HTR-8/SVneo (cell line): ENCODE data around the gene TSR3.

Experiments used
- DNase-seq: peaks from one replicate; pipeline ENCODE4 v3.0.0; 2011; ENCODE audit warnings: low spot score, mixed read lengths; ENCODE audit not compliant: insufficient read length
- FAIRE-seq: peaks from 2 replicates; lab custom pipeline; 2011; peaks lifted over from hg19 to GRCh38; lab: Jason Lieb, UNC

Gene TSR3

DNA sequence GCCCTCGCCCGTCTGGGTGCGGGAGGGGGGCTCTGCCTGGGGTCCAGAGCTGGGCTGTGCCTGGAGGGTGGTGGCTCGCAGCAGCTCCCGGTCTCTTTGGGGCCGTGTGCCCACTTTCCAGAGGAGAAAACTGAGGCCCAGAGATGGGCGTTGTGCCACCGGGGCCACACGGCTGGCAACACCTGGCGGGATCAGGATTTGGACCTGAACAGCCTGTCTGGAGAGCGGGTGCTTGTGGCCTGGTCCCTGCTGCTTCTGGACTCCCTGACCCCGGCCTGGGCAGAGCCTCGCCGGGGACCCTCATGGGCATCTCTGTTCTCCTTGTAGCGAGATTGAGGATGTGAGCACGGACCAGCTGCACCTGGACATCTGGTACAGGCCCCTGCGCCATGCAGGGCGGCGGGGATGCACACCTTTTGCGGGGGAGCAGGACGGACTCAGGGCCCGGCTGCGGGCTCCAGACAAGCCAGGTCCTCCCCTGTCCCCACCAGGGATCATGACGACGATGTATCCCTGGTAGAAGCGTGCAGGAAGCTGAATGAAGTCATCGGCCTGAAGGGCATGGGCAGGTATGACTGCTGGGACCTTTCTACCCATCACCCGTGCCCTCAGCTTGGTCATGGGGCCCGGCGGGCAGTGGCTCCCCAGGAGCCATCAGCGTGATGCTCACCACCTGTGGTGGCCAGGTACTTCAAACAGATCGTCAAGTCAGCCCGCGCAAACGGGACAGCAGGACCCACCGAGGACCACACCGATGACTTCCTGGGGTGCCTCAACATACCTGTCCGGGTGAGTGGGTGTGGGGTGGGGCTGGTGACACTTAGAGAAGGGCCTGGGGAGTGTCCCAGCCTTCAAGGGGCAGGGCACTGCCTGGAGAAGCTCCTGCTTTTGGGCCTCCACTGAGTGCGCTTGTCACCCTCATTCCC, 9.9 kb downstream of the TSR3 start:
- FAIRE-seq (no peak), DNase-seq (no peak)

DNA sequence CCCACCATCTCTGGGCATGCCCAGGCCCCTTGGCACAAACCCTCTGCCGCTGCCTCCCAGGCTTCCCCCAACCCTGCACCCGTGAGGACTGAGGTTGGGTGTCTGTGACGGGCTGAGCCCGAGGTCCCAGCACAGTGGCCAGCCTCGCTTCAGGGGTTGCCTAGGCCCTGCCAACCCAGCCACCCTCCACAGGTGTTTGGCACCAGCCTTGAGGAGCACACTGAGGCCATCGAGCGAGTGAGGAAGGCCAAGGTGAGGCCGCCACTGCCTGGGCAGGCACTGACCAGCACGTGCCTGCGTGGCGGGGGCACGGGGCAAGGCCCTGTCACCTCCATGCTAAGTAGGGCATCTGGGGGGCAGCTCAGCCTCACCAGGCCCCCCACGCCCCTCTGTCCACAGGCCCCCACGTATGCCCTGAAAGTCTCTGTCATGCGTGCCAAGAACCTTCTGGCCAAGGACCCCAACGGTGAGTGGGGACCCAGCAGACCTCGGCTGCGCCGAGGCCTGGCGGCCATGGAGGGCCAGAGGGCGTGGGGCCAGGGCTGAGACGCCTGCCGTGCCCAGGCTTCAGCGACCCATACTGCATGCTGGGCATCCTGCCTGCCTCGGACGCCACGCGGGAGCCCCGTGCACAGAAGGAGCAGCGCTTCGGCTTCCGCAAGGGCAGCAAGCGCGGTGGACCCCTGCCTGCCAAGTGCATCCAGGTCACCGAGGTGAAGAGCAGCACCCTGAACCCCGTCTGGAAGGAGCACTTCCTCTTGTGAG, 10.8 kb downstream of the TSR3 start:
- no peak for FAIRE-seq
- no peak for DNase-seq

DNA sequence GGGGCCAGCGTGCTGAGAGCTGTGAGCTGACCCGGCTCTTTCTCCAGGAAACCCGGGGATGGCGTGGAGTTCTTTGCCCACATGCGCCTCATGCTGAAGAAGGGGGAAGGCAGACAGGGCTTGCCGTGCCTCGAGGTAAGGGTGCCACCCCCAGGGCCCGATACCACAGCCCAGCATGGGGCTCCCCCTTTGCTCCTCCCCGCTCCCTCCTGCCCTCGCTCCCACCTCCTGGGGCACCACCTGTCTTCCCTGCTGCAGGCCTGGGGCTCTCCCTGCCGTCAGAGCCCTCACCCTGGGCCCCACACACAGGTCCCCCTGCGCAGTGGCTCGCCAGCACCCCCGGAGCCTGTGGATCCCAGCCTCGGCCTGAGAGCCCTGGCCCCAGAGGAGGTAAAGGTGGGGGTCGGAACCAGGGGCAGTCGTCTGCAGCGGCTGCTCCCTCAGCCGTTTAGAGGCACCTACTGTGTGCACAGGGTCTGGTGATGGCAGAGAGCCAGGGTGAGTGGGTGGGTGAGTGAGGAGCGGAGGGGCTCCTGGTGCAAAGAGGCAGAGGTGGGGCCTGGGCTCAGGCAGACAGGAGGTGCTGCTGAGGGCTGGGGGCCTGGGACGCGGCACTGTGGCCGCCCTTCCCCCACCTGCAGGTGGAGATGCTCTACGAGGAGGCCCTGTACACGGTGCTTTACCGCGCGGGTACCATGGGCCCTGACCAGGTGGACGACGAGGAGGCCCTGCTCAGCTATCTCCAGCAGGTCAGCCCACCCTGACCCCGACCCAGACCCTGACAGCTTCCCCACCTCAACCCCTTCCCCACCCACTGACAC, 12.6 kb downstream of the TSR3 start:
- no peak for FAIRE-seq
- no peak for DNase-seq

DNA sequence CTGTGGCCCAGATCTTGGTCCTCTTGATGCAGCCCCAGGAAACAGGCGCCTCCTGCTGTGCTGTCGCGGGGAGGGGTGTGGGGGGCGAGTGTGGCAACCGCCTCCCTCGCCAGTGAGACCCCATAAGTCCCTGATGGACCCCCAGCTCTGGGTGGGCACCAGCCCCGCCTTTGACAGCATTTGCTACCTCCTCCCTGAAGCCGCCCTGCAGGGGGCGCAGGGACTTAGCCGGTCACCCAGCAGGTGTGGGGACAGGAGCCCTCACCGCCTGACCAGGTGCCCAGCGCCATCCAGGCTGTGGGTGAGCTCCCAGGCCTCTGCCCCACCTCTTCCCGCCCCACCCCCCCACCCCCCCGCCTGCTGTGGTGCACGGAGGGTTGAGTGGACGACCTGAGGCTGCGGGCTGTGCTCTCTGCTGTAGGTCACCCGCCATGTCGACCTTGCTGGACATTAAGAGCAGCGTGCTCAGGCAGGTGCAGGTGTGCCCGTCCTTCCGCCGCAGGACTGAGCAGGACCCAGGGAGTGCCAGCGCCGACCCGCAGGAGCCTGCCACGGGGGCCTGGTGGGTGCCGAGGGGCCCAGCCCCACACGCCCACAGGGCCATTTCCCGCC, 13.5 kb downstream of the TSR3 start:
- FAIRE-seq (no peak), DNase-seq (no peak)

DNA sequence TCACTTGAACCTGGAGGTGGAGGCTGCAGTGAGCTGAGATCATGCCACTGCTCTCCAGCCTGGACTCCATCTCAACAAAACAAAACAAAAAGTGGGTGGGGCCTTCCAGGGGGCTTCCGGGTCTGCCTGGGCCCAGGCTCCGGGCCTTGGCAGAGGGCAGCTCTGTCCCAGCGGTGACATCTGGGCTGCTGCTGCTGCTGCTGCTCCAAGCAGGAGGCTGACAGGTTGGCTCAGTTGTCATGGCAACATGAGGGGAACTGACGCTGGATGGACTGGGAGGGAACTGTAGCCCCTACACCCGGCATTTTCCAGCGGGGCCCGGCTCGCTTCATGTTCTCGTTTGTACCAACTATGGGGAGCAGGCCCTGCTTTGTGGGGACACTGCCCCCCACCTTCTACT, 14.2 kb downstream of the TSR3 start:
- DNase-seq (no peak), FAIRE-seq (no peak)

DNA sequence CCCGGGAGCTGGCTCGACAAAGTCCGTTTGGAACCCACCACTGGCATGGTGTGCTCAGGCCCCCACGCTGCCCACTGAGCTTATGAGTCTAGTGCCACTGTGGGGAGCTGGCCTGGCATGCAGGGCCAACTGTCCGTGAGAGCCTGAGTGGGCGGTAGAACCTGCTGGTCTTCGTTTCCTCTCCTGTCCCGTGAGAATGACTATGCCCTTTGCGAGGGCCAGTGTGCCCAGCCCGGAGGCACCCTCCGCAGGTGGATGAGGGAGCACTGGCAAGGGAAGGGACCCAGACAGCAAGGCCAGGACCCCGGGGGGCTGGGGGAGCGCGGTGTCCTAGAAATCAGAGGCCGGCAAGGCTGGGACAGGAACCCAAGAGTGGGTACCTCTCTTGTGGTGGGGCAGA, 15.1 kb downstream of the TSR3 start:
- FAIRE-seq (no peak), DNase-seq (no peak)

DNA sequence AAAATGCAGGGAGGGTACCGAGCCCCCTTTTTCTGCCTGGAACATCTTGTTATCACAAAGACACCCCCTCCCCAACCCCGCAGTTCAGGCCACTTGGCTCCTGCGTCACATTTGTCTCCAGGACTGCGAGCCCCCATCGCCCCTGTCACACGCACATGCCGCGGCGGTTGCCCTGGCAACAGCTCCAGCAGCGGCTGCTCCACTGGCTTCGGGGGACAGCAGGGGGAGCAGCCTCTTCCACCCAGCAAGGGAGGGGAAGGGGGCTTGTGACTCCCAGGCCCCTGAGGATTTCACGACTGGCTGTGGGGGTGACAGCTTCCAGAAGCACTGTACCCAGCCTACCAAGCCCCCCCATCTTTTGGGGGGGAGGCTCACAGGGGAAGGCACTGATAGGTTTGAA, 15.7 kb downstream of the TSR3 start:
- DNase-seq (no peak), FAIRE-seq (no peak)

DNA sequence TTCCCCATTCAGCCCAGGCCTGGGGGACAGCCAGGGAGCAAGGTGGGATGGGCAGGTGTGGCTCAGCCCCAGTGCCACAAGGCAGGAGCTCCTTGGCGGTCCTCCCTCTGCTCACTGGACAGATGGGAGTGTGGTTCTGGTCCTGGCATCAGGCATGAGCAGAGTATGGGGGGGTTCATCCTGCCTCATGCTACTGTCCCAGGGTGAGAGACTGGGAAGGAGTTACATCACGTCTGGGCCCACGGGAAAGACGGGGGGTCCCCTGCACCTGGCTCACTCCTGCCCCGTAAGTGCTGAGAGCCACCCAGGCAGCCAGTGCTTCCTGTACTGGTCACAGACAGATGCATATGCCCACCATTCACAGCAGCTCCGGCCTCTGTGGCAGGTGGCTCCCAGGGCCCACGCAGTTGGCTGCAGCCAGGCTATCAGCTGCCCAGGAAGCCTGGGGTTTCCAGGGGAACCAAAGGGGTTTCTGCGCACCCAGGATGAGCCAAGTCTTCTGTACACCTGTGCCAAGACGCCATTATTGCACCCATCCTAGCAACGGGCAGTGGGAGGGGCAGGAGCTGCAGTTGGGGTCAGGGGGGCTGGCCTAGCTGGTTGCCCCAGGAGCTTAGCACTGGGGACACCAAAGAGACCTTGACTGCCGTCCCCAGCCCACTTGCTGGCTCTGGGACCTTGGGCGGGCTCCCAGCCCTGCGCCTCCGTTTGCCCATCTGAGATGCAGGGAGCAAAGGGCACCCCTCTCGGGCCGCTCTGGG, 16.3 kb downstream of the TSR3 start:
- DNase-seq (no peak), FAIRE-seq (no peak)

DNA sequence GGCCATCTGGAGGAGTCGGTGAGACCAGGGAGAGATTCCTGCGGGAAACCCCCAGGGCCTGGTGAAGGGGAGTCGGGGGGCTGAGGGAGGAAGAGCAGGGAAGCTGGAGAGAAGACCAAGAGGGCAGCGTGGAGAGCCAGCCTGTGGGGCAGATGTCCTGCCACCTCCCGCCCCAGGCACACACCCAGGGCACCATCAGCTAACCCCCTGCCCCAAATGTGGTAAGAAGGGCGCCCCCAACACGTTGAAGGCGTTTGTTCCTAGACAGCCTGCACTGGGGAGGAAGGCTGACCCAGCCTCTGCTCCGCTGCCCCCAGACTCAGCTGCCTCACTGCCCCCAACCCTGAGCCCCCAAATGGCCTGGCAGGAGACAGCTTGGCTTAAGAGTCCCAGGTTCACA, 16.9 kb downstream of the TSR3 start:
- FAIRE-seq: no peak
- no peak for DNase-seq

DNA sequence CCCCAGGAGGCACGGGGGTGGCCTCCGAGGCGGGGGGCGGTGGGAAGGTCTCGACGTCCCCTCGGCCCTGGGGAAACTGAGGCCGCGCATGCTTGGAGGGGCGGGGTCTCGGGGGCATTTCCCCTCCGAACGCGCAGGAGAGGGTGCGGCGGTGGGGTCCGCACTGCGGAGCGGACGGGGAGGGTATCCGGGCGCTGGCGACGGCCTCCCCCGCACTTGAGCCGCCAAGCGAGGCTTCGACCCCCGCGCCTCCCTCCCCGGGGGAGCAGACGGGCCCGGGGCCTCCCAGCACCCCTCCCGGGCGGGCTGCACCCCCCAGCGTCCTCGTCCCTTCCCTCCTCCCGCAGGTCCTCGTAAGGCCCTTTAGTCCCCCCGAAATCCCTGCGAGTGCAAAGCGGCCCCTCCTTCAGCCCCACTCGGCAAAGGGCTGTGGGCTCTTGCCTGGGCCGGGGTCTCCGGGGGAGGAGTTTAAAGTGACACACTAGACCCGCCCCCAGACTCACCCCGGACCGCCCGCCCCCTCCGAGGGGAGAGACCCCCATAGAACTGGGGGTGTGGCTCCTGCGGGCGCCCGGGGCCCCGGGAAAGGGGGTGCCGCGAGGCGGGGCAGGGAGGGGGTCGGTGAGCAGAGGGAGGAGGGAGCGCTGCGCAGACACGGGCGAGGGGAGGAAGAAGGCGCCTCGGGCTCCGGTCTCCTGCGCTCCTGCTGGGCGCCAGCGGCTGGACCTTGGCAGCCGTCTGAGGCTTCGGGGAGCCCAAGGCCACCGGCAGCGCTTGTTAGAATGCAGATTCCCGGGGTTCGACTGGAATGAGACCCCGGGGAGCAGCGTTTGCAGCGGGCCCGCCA, 17.6 kb downstream of the TSR3 start:
- no peak for FAIRE-seq
- DNase-seq: no peak

DNA sequence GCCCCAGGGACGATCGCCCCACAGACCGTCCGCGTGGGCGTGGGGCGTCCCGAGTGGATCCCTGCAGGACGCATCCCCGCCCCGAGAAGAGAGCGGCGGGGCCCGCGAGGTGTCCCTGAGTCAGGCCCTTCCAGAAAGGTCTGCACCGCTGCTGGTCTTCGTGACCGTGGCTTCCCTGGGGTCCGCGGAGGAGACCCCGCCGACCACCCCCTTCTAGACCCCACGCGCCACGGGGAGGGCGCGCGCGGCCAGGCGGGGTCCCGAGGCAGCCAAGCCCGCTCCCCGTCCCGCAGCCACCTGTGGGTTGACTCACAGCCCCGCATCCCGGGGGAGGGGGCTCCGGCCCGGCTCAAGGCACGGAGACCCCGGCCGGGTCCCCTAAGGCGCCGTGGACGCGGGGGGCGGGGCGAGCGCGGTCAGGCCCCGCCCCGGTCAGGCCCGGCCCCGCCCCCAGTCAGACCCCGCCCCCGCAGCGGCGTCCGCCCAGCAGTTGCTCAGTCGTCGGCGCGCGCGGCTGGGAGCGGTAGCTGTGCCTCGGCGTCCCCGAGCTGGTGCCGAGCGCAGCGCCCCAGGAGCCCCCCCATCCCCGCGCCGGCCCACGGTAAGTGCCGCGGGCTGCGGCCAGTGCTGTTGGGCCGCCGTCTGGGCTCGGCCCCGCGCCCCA, 18.4 kb downstream of the TSR3 start, which contains the start of gene BAIAP3:
Gene BAIAP3, plus strand, starts transcription at position 497 of the 664 bp plus-strand sequence. CDS start 4,905 bp downstream, outside the sequence.
- peak; percentile 37 for DNase-seq
- no peak for FAIRE-seq

DNA sequence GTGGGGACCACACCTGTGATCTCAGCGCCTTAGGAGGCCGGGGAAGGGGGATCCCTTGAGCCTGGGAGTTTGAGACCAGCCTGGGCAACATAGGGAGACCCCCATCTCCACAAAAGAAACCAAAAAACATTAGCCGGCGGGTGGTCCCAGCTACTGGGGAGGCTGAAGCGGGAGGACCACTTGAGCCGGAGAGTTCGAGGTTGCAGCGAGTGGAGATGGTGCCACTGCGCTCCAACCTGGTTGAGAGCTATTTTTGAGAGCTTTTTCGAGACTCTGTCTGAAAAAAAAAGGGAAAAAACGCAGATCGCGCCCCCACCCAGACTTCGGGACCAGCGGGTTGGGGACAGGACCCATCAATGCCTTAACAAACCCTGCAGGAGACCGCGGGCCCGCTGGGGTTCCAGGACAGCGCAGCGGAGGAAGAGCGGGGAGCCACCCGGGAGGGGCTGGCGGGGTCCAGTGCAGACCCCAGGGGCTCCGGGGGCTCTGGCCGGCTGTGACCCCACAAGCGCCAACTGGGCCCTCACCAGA, 19.0 kb downstream of the TSR3 start:
- no peak for FAIRE-seq
- no peak for DNase-seq

DNA sequence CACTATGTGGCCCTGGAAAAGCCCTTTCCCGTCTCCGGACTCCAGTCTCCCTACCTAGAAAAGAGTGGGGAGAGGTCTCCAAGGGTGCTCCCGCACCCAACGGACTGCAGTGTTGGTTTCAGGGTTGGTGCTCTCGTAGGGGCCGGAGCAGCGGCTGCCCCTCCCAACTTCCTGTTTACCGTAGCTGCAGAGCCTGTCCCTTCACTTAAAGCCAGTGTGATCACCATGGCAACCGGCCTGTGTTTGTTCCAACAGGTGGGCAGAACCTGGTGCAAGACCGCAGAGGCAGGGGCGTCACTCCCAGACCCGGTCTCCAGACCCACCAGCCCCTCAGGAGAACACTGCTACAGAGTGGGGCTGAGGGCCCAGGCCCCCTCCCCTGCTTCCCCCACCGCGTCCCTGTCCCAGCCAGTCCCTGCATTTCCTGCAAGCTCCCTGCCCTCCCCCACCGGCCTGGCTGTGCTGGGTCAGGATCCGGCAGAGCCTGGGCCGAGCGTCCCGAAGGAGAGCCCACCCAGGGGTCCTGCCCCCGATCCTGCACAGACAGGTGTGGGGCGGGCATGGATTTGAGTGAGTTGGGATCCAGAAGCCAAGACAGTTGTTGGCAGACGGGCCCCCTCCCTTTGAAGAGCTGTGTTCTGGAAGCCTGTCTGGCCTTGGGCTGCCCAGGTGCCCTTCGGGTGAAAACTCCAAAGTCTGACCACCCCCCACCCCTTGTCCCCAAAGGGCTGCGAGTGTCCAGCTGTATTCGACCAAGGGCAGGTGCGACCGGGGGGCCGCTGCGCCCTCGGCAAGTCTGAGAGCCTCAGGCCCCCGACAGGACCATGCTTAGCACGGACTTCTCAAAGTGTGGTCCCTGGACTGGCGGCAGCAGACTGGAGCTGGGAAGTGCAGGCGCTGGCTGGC, 19.7 kb downstream of the TSR3 start:
- peak; percentile 48 for DNase-seq
- no peak for FAIRE-seq

DNA sequence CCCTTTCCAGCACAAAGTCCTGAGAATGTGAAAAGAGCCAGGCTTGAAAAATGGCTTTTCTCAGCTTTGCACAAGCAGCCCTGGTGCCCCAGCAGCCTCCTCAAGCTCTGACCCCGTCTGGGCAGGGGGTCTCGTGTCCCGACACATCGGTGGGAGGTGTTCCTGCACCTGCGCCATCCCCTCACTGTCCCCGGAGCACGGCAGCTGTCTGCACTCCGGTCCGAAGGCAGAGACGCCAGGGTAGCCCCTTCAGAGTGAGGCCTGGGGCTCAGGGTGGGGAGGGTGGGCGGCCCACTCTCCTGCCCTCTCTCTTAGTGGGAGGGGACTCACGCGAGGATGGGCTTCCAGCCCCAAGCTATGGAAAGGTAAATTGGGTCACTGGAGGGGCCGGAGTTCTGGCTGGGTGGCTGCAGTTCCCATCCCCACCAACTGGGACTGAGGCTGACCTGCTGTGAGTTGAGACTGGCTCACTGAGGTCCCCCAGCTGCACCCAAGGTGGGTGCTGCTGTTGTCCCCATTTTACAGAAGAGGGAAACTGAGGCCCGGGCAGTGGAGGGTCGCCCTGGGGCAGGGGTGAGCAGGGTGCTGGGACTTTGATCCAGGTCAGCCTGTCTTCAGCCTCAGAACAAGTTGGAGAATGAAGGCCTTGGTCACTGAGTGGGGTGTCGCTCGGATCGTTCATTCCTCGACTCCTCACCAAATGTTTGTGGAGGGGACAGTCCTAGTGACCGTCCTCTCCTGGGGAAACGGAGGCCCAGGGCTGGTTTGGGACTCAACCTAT, 20.6 kb downstream of the TSR3 start:
- no peak for DNase-seq
- no peak for FAIRE-seq

DNA sequence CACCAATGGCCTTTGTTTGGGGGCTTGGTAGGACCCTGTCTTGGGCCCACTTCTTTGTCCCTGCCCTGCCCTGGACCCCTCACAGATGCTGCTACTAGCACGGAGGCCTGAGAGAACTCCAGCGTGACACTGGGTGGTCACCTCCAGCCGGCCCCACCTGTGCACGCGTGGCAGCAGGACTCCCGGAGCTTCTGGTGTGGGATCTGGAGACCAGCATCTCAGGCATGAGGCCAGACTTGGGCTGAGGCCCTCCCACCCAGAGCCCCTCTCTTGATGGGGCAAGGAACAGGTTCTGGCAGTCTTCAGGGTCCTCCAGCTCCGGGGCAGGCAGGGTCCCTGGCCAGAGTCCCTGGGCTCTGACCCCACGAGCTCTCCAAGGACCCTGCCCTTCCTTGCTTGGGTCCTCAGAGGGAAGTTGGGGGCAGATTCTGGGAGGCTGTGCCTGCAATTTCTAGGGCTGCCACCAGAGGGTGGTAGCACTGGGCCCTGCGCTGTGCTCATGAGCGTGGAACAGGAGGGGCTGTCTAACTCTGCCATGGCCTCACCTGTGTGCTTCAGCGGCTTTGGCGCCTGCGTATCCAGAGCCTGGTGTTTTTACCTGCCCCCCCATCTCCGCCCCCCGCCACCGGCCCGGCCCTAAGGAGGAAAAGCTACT, 21.3 kb downstream of the TSR3 start:
- FAIRE-seq (no peak), DNase-seq (no peak)
